GM12892 (cell line): ENCODE results near the gene HSD17B4.

Experiments
- POLR2A ChIP-seq: IDR thresholded peaks from 2 replicates; pipeline ENCODE4 v1.6.1; 2011; ENCODE audit warnings: low read depth, low read length, control low read depth
- POLR2AphosphoS5 ChIP-seq: IDR thresholded peaks from 2 replicates; pipeline ENCODE4 v1.6.1; 2011; ENCODE audit warnings: low read depth, low read length, control low read depth
- TAF1 ChIP-seq: IDR thresholded peaks from 2 replicates; pipeline ENCODE4 v1.6.1; 2011; ENCODE audit warnings: low read depth, mild to moderate bottlenecking, control low read depth, low read length, borderline replicate concordance

GRCh38 chr5:119406551-119407110 is 45.7 kb upstream of the HSD17B4 start:
- TF ChIP-seq POLR2A (no peak), POLR2AphosphoS5 (no peak), TAF1 (no peak)
